WTC11 (cell line): ENCODE measurements around the gene SMARCD2. TPM values are rescaled to one million over a fixed set of nuclear protein-coding genes. Genes with fewer than 3 reads are reported as not detected.
A peak's percentile ranks its signal among the peaks of the same experiment; 100 is the strongest.

Experiments
- ATAC-seq: fragments of 200-7000 bp; cut with Tn5 transposase; 2 replicates; pipeline ENCODE4 v1.10.0; 2021; ENCODE audit warnings: mild to moderate bottlenecking, moderate library complexity
- CTCF ChIA-PET: fragments of 300-600 bp; sonication (Branson Sonifier 250); formaldehyde crosslinking; loops from one replicate; lab custom pipeline; 2021; ENCODE audit warnings: antibody characterized with exemption; lab: Charles Lee
- POLR2A ChIA-PET: fragments of 350-600 bp; sonication (Branson Sonifier 250); formaldehyde crosslinking; loops from one replicate; lab custom pipeline; 2021; ENCODE audit warnings: antibody characterized with exemption; lab: Charles Lee
- DNase-seq: peaks from one replicate; pipeline ENCODE4 v3.0.0; 2021; ENCODE audit warnings: low spot score
- H3K27ac Mint-ChIP-seq: 2 replicates; pipeline ENCODE4 v1.8.0; 2021; ENCODE audit warnings: mixed read lengths
- H3K27me3 Mint-ChIP-seq: 2 replicates; pipeline ENCODE4 v1.8.0; 2021; ENCODE audit warnings: low read depth, mild to moderate bottlenecking, moderate library complexity, mixed read lengths
- H3K36me3 Mint-ChIP-seq: 2 replicates; pipeline ENCODE4 v1.8.0; 2021; ENCODE audit warnings: mixed read lengths
- H3K4me1 Mint-ChIP-seq: 2 replicates; pipeline ENCODE4 v1.8.0; 2022; ENCODE audit warnings: mixed read lengths
- H3K4me3 Mint-ChIP-seq: 2 replicates; pipeline ENCODE4 v1.8.0; 2021; ENCODE audit warnings: mild to moderate bottlenecking, moderate library complexity, mixed read lengths
- H3K9me3 Mint-ChIP-seq: 2 replicates; pipeline ENCODE4 v1.8.0; 2021; ENCODE audit warnings: mixed read lengths
- ATF3 ChIP-seq: sonication (generic); formaldehyde crosslinking; conservative IDR thresholded peaks from 2 replicates; pipeline ENCODE4 v1.8.1; 2022; ENCODE audit warnings: mild to moderate bottlenecking, missing genetic modification reagents
- CBFB ChIP-seq: sonication (generic); formaldehyde crosslinking; IDR thresholded peaks from 2 replicates; pipeline ENCODE4 v1.8.1; 2022; ENCODE audit warnings: mild to moderate bottlenecking, low read depth, missing genetic modification reagents
- CREM ChIP-seq: sonication (generic); formaldehyde crosslinking; IDR thresholded peaks from 2 replicates; pipeline ENCODE4 v1.8.1; 2022; ENCODE audit warnings: mild to moderate bottlenecking, missing genetic modification reagents, moderate library complexity
- E2F5 ChIP-seq: sonication (generic); formaldehyde crosslinking; IDR thresholded peaks from 2 replicates; pipeline ENCODE4 v1.8.1; 2022; ENCODE audit warnings: mild to moderate bottlenecking, moderate library complexity, missing genetic modification reagents
- ELF4 ChIP-seq: sonication (generic); formaldehyde crosslinking; IDR thresholded peaks from 2 replicates; pipeline ENCODE4 v1.8.1; 2022; ENCODE audit warnings: low read depth, mild to moderate bottlenecking, moderate library complexity, missing genetic modification reagents
- ETV6 ChIP-seq: sonication (generic); formaldehyde crosslinking; IDR thresholded peaks from 2 replicates; pipeline ENCODE4 v1.8.1; 2022; ENCODE audit warnings: mild to moderate bottlenecking, missing genetic modification reagents
- FOXJ3 ChIP-seq: sonication (generic); formaldehyde crosslinking; IDR thresholded peaks from 2 replicates; pipeline ENCODE4 v1.9.0; 2021; ENCODE audit warnings: missing genetic modification reagents, mild to moderate bottlenecking, borderline replicate concordance
- FOXK1 ChIP-seq: sonication (generic); formaldehyde crosslinking; IDR thresholded peaks from 2 replicates; pipeline ENCODE4 v1.8.0; 2022; ENCODE audit warnings: mild to moderate bottlenecking, moderate library complexity, missing genetic modification reagents
- FOXP1 ChIP-seq: sonication (generic); formaldehyde crosslinking; IDR thresholded peaks from 2 replicates; pipeline ENCODE4 v1.8.0; 2022; ENCODE audit warnings: missing genetic modification reagents, mild to moderate bottlenecking, moderate library complexity, borderline replicate concordance
- HMGXB4 ChIP-seq: sonication (generic); formaldehyde crosslinking; IDR thresholded peaks from 2 replicates; pipeline ENCODE4 v1.8.1; 2023; ENCODE audit warnings: mild to moderate bottlenecking, moderate library complexity, missing genetic modification reagents
- MLX ChIP-seq: sonication (generic); formaldehyde crosslinking; IDR thresholded peaks from 2 replicates; pipeline ENCODE4 v1.8.1; 2023; ENCODE audit warnings: mild to moderate bottlenecking, missing genetic modification reagents, moderate library complexity
- NFE2L1 ChIP-seq: sonication (generic); formaldehyde crosslinking; IDR thresholded peaks from 2 replicates; pipeline ENCODE4 v1.8.1; 2023; ENCODE audit warnings: missing genetic modification reagents
- OVOL2 ChIP-seq: fragments of 250-450 bp; sonication (Bioruptor Pico); IDR thresholded peaks from 2 replicates; pipeline ENCODE4 v1.9.0; 2021; ENCODE audit warnings: mild to moderate bottlenecking, borderline replicate concordance
- PREB ChIP-seq: sonication (generic); formaldehyde crosslinking; IDR thresholded peaks from 2 replicates; pipeline ENCODE4 v1.8.1; 2022; ENCODE audit warnings: mild to moderate bottlenecking, missing genetic modification reagents, moderate library complexity, borderline replicate concordance
- RORB ChIP-seq: fragments of 250-450 bp; sonication (Bioruptor Pico); IDR thresholded peaks from 2 replicates; pipeline ENCODE4 v1.9.0; 2021; ENCODE audit warnings: mild to moderate bottlenecking
- SMAD3 ChIP-seq: sonication (generic); formaldehyde crosslinking; IDR thresholded peaks from 2 replicates; pipeline ENCODE4 v1.8.0; 2022; ENCODE audit warnings: missing genetic modification reagents, mild to moderate bottlenecking, borderline replicate concordance
- SOX15 ChIP-seq: fragments of 250-450 bp; sonication (Bioruptor Pico); IDR thresholded peaks from 2 replicates; pipeline ENCODE4 v1.9.0; 2021; ENCODE audit warnings: mild to moderate bottlenecking
- SP1 ChIP-seq: sonication (generic); formaldehyde crosslinking; conservative IDR thresholded peaks from 2 replicates; pipeline ENCODE4 v1.8.1; 2022; ENCODE audit warnings: missing genetic modification reagents
- USF2 ChIP-seq: sonication (generic); formaldehyde crosslinking; IDR thresholded peaks from 2 replicates; pipeline ENCODE4 v1.8.1; 2023; ENCODE audit warnings: mild to moderate bottlenecking, missing genetic modification reagents, moderate library complexity
- ZNF317 ChIP-seq: sonication (generic); formaldehyde crosslinking; IDR thresholded peaks from 2 replicates; pipeline ENCODE4 v1.8.1; 2023; ENCODE audit warnings: low read depth, mild to moderate bottlenecking, moderate library complexity, missing genetic modification reagents, borderline replicate concordance
- ZNF396 ChIP-seq: fragments of 250-450 bp; sonication (Bioruptor Pico); IDR thresholded peaks from 2 replicates; pipeline ENCODE4 v1.8.0; 2021; ENCODE audit warnings: mild to moderate bottlenecking, moderate library complexity, borderline replicate concordance
- ZNF416 ChIP-seq: fragments of 250-450 bp; sonication (Bioruptor Pico); IDR thresholded peaks from 2 replicates; pipeline ENCODE4 v1.9.0; 2021; ENCODE audit warnings: mild to moderate bottlenecking, inconsistent platforms
- ZNF425 ChIP-seq: fragments of 250-450 bp; sonication (Bioruptor Pico); conservative IDR thresholded peaks from 2 replicates; pipeline ENCODE4 v1.9.0; 2021; ENCODE audit warnings: mild to moderate bottlenecking
- ZNF532 ChIP-seq: fragments of 250-450 bp; sonication (Bioruptor Pico); IDR thresholded peaks from 2 replicates; pipeline ENCODE4 v1.9.0; 2021; ENCODE audit warnings: mild to moderate bottlenecking, borderline replicate concordance
- total RNA-seq: library from RNA; stranded (reverse); gene quantifications from 3 replicates; pipeline ENCODE4 v1.2.3, GENCODE V29; 2021

The SMARCD2 gene
- total RNA-seq, 1 experiment from 2014 or later = 106 TPM

GRCh38 chr17:63830278-63830677, 12.2 kb downstream of the SMARCD2 start:
- POLR2A ChIA-PET = no interaction called here
- Mint-ChIP-seq H3K36me3 (peaks cover 70% of the 10 kb centered on the region), H3K4me3 (no peak overlapping the region), H3K9me3 (no peaks in the 10 kb centered on the region), H3K27me3 (no peaks in the 10 kb centered on the region), H3K4me1 (peaks cover 21% of the 10 kb centered on the region), H3K27ac (no peak overlapping the region)
- CTCF ChIA-PET = interaction anchor here (4.4 kb wide), 1 partner anchor 9 kb away, joined by 16 read pairs; no protein-coding TSS in a partner anchor
- DNase-seq (no peak), ATAC-seq (no peak)
- TF ChIP-seq FOXK1 (CRISPR knock-in tag) = no peak
- no peak for TF ChIP-seq NFE2L1 (CRISPR knock-in tag)
- TF ChIP-seq RORB (CRISPR knock-in tag) = no peak
- TF ChIP-seq SMAD3 = no peak
- TF ChIP-seq ZNF317 (CRISPR knock-in tag) = no peak
- no peak for TF ChIP-seq ETV6 (CRISPR knock-in tag)
- no peak for TF ChIP-seq ATF3
- TF ChIP-seq MLX (CRISPR knock-in tag) = no peak
- TF ChIP-seq ZNF416 (CRISPR knock-in tag) = no peak
- no peak for TF ChIP-seq CBFB
- no peak for TF ChIP-seq OVOL2
- no peak for TF ChIP-seq E2F5
- no peak for TF ChIP-seq FOXJ3
- TF ChIP-seq SP1 (CRISPR knock-in tag) = no peak
- no peak for TF ChIP-seq PREB (CRISPR knock-in tag)
- no peak for TF ChIP-seq ZNF532 (CRISPR knock-in tag)

- H3K4me1 Mint-ChIP-seq = peaks cover 18% of the 10 kb centered on the region
- DNase-seq = no peak
- ChIA-PET POLR2A (interaction anchor here (1.4 kb wide), 1 partner anchor 55 kb away, joined by 4 read pairs; the partner anchor contains the start of genes CCDC47 and DDX42), CTCF (interaction anchor here (4.4 kb wide), 1 partner anchor 10 kb away, joined by 16 read pairs; no protein-coding TSS in a partner anchor)
- no peaks in the 10 kb centered on the region for H3K27me3 Mint-ChIP-seq
- H3K27ac Mint-ChIP-seq = no peak overlapping the region
- no peak for ATAC-seq
- peak overlapping the region; percentile 96 for H3K4me3 Mint-ChIP-seq
- H3K9me3 Mint-ChIP-seq = no peaks in the 10 kb centered on the region
- peaks cover 76% of the 10 kb centered on the region for H3K36me3 Mint-ChIP-seq
- no peak for TF ChIP-seq USF2 (CRISPR knock-in tag)
- TF ChIP-seq ZNF396 (CRISPR knock-in tag) = no peak
- TF ChIP-seq ZNF425 (CRISPR knock-in tag) = no peak
- no peak for TF ChIP-seq FOXP1 (CRISPR knock-in tag)
- TF ChIP-seq HMGXB4 (CRISPR knock-in tag) = no peak
- TF ChIP-seq ELF4 (CRISPR knock-in tag) = no peak
- TF ChIP-seq NFE2L1 (CRISPR knock-in tag) = no peak
- no peak for TF ChIP-seq ETV6 (CRISPR knock-in tag)
- no peak for TF ChIP-seq CREM
- TF ChIP-seq SOX15 (CRISPR knock-in tag) = no peak
Observed at GRCh38 chr17:63828936-63829335, 13.5 kb downstream of the SMARCD2 start.
